ENCODE measurements around the gene TNC. TPM values are rescaled to one million over a fixed set of nuclear protein-coding genes. Genes with fewer than 3 reads are reported as not detected.

TNC gene
- total RNA-seq, 1 donor from 2014 or later = 64.1 TPM

DNA sequence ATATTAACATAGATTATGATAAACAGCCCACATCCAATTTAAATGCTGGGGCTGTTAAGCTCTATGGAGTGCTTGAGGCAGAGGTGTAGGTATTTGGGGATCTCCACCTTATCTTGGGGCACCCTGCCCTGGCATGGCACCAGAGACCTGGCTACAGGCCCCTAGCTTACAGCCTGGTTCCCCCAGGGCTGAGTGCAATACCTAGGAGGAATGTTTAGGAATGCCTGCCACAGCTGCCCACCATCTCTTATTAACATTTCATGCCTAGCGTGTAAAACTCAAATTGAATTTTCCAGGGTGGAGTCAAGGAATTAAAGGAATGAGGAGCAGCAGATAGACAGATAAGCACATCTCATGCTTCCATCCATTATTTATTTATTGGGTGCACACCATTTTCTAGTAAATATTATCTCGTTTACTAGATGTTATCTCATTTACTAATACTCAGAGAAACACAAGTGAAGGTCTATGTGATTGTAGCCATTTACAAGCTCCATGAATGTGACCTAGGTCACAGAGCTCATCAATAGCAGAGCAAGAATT is 131.9 kb downstream of the TNC start:
- Mint-ChIP-seq H3K4me3 (ENCODE audit: unreplicated experiment) (no peak overlapping the region), H3K27me3 (ENCODE audit: low read depth) (peaks cover 66% of the 10 kb centered on the region), H3K36me3 (ENCODE audit: low read depth) (no peaks in the 10 kb centered on the region), H3K4me1 (ENCODE audit: low read depth) (no peaks in the 10 kb centered on the region), H3K9me3 (ENCODE audit: low read depth) (no peaks in the 10 kb centered on the region), H3K27ac (ENCODE audit: unreplicated experiment) (no peak overlapping the region)
- TF ChIP-seq, protein P1, sequence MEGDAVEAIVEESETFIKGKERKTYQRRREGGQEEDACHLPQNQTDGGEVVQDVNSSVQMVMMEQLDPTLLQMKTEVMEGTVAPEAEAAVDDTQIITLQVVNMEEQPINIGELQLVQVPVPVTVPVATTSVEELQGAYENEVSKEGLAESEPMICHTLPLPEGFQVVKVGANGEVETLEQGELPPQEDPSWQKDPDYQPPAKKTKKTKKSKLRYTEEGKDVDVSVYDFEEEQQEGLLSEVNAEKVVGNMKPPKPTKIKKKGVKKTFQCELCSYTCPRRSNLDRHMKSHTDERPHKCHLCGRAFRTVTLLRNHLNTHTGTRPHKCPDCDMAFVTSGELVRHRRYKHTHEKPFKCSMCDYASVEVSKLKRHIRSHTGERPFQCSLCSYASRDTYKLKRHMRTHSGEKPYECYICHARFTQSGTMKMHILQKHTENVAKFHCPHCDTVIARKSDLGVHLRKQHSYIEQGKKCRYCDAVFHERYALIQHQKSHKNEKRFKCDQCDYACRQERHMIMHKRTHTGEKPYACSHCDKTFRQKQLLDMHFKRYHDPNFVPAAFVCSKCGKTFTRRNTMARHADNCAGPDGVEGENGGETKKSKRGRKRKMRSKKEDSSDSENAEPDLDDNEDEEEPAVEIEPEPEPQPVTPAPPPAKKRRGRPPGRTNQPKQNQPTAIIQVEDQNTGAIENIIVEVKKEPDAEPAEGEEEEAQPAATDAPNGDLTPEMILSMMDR (IDR thresholded peaks at IDR 0.05) = no peak
- no peak for DNase-seq (ENCODE audit: low spot score)

DNA sequence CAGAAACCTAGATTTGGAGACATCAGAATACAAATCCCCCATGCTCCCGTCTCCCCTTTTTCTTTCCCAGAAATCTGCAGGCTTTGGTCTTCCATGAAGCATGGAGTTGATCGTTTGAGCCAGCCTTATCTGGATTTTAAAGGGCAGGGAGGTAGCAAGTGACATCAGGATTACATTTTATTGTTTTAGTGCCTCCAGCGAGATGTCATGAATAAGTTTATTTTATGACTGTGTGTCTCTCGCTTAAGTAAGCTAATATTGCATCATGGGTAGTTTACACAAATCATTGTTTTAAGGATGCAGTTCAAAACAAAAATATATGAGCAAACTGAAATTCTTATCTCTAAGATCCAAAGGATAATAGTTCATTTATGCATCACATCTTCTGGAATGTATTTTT is 136.9 kb downstream of the TNC start:
- H3K4me3 Mint-ChIP-seq (ENCODE audit: unreplicated experiment) = no peak overlapping the region
- no peak for DNase-seq (ENCODE audit: low spot score)
- H3K36me3 Mint-ChIP-seq (ENCODE audit: low read depth) = no peaks in the 10 kb centered on the region
- no peaks in the 10 kb centered on the region for H3K4me1 Mint-ChIP-seq (ENCODE audit: low read depth)
- H3K27ac Mint-ChIP-seq (ENCODE audit: unreplicated experiment) = no peak overlapping the region
- no peaks in the 10 kb centered on the region for H3K9me3 Mint-ChIP-seq (ENCODE audit: low read depth)
- TF ChIP-seq, protein P1 (IDR thresholded peaks at IDR 0.05) = no peak
- H3K27me3 Mint-ChIP-seq (ENCODE audit: low read depth) = peaks cover 64% of the 10 kb centered on the region

DNA sequence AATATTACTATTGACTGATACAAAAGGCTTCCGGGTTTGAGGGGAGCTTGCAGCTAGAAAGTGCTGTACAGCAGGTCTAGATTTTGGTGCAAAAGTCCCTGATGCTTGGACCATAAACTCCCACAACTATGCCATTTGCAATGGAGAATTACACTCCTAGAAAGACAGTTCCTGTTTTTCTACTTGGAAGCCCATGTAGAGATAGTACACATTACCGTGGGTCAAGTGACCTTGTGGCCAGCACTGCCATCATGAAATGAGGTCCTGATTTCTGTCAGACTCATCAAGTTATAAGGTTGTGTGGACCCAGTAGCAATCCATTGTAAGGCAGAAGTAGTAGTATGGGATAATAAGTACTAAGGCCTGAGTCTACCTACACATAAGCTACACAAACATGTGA is 144.7 kb downstream of the TNC start:
- Mint-ChIP-seq H3K9me3 (ENCODE audit: low read depth) (peaks cover 4% of the 10 kb centered on the region), H3K4me1 (ENCODE audit: low read depth) (no peaks in the 10 kb centered on the region), H3K27me3 (ENCODE audit: low read depth) (peaks cover 23% of the 10 kb centered on the region), H3K4me3 (ENCODE audit: unreplicated experiment) (no peak overlapping the region), H3K27ac (ENCODE audit: unreplicated experiment) (no peak overlapping the region), H3K36me3 (ENCODE audit: low read depth) (peaks cover 3% of the 10 kb centered on the region)
- TF ChIP-seq, protein P1 (IDR thresholded peaks at IDR 0.05) = no peak
- no peak for DNase-seq (ENCODE audit: low spot score)

DNA sequence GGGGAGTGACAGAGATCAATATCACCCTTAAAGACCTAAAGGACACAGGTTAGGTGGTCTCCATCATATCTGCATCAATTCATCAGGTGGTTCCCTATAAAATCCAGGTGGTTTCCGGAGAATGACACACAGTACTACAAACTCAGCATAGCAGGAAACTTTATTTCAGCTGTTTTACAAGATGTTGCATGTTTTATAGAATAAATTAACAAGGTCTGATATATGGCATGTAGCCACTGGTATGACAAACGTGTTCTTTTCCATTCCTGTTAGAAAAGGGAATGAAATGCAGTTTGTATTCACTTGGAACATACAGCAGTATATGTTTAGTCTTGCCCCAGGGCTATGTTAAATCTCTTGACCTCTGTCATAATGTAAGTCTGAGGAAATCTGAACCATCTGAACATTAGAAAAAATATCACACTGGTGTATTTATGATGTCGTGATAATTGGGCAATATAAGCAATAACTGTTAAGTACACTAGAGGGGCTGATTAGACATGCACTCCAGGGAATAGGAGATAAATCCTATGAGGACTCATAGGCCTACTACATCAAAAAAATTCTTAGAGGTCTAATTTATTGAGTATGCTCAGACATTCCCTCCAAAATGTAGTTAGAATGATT is 145.3 kb downstream of the TNC start:
- H3K4me1 Mint-ChIP-seq (ENCODE audit: low read depth) = no peaks in the 10 kb centered on the region
- H3K4me3 Mint-ChIP-seq (ENCODE audit: unreplicated experiment) = no peak overlapping the region
- peaks cover 3% of the 10 kb centered on the region for H3K36me3 Mint-ChIP-seq (ENCODE audit: low read depth)
- TF ChIP-seq, protein P1 (IDR thresholded peaks at IDR 0.05) = no peak
- DNase-seq (ENCODE audit: low spot score) = no peak
- peaks cover 4% of the 10 kb centered on the region for H3K9me3 Mint-ChIP-seq (ENCODE audit: low read depth)
- H3K27me3 Mint-ChIP-seq (ENCODE audit: low read depth) = peaks cover 21% of the 10 kb centered on the region
- H3K27ac Mint-ChIP-seq (ENCODE audit: unreplicated experiment) = no peak overlapping the region

Other genes starting within 250 kb of the TNC start
- not detected in 3 replicates for gene TNFSF8, start 187.6 kb downstream of the TNC start, total RNA-seq

All from chondrocyte (in vitro differentiated cells).